ENCODE data around the gene UAP1L1. TPM values are rescaled to one million over a fixed set of nuclear protein-coding genes. Genes with fewer than 3 reads are reported as not detected.
A peak's percentile ranks its signal among the peaks of the same experiment; 100 is the strongest.

UAP1L1 gene
- total RNA-seq, 2 experiments from 2014 or later, result 43.9 to 44.1 TPM

DNA sequence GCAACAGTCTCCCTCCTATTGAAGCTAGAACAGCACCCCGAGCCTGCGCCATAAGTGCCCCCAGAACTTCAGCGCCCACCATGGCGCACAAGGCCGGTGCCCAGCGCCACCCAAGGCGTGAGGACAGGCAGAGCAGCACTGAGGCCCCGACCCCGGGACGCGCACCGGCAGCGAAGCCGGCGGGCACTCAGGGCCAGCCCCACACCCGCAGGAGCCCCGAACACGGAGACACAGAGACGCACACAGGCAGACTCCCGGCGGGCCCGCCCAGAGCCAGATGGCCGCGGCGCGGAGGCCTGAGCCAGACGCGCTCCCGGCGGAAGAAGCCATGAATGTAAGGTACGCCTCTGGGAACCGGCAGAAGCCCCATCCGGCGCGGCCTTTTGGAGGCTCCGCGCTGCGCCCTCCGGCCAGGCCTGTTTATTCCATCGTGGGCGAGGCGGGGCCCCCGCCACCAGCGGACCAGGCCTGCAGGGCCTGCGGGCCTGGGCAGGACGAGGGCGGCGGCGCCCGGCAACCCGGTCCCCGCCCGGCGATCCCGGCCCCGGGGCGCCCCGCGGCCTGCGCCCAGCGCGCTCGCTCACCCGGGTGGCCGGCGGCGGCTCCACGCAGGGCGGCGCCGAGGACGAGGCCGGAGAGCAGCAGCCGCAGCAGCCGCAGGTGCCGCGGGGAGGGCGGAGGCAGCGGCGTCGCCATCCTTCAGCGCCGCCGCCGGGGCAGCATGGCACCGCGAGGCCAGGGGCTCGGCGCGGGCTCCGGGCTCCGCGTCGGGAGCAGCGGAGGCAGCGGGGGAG lies 31.8 kb upstream of the UAP1L1 start:
- H3K4me3 Mint-ChIP-seq, result peak overlapping the region; percentile 71
- no peak overlapping the region for H3K27ac Mint-ChIP-seq
- DNase-seq (no peak), ATAC-seq (ENCODE audit: low read depth) (peak; percentile 23)
- peaks cover 31% of the 10 kb centered on the region for H3K27me3 Mint-ChIP-seq
- no peaks in the 10 kb centered on the region for H3K36me3 Mint-ChIP-seq
- no peaks in the 10 kb centered on the region for H3K9me3 Mint-ChIP-seq
- POLR2A ChIA-PET, result interaction anchor here (0.6 to 1.4 kb wide), 3 partner anchors 19 to 80 kb away, joined by 3 to 5 read pairs (median 4); partner anchors contain the start of gene SAPCD2
- peaks cover 10% of the 10 kb centered on the region for H3K4me1 Mint-ChIP-seq

DNA sequence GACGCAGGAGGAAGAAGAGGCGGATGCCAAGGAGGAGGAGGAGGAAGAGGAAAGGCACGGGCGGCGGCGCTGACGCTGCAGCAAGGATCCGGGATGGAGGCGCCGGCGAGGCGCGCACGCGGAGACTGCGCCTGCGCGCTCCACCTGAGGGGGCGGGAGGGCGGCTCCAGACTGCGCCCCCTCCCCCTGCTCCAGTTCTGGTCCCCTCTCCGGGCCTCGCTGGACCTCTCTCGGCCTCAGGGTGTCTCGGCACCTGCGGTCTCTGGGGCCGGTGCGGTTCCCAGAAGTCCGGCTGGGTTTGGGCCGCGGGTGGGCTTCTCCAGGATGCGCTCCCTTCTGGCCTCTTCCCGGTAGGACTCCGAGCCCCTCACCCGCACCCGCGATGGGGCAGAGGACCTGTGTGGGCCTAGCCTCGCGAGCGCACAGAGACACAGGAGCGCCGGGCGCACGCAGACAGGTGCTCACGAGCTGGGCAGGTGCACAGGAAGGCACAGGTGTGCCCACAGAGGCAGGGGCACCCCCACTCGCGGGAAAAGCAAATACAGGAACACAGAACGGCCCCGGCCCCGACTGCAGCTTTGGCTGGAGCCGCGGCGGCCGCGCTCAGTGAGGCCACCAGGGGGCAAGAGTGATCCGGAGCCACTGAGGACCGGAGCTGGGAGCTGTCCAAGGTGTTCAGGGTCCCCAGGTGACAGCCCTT lies 31.1 kb upstream of the UAP1L1 start, which contains the start of gene NPDC1:
NPDC1 (minus strand) TSS at position 90 of the 700 bp plus-strand sequence. CDS start 188 bp downstream, outside the sequence.
- Mint-ChIP-seq H3K9me3 (no peaks in the 10 kb centered on the region), H3K36me3 (no peaks in the 10 kb centered on the region), H3K27ac (no peak within 1 kb of the TSS), H3K4me1 (peaks cover 10% of the 10 kb centered on the region), H3K4me3 (peak within 1 kb of the TSS; percentile 71), H3K27me3 (peaks cover 32% of the 10 kb centered on the region)
- peak; percentile 67 for ATAC-seq (ENCODE audit: low read depth)
- DNase-seq, result peak; percentile 86
- POLR2A ChIA-PET, result interaction anchor here (0.6 to 1.5 kb wide), 9 partner anchors 9 to 190 kb away, joined by 3 to 7 read pairs (median 4); partner anchors contain the start of gene SAPCD2

DNA sequence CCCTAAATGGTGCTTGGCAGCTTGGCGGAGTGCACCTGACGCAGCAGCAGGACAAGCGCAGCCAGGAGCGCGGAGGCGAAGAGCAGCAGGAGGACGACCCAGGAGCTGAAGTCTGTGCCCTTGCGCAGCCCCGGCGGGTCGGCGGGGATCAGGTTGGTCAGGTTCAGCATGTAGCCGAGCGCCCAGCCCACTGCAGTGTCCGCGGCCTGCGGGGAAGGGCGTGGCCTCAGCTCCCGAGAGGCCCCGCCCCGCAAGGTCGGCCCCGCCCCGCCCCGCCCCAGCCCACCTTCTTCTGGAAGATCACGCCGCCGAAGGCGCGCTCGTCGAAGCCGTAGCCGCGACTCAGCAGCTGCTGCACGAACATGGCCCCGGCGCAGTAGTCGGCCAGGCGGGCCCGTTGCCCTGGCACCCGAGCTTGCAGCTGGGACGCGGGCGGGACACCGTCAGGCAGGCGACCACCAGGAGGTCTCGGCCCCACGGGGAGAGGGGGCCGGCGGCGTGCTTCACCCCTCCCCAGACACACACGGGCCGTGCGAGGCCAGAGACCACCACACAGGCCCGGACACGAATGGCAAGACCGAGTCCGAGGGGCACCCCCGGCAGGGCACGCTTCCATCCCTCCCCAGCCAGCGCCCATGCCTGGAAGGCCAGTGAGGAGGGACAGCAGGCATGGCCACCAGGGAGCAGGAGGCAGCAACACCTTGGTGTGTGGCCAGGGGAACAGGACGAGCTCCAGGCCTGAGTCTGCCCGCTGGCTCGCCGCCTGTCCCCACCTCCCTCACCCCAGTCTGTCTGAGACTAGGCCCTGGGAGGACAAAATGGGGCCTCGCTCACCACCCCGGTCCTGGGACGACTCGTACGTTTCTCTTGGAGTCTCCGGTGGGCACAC lies 28.4 kb upstream of the UAP1L1 start:
- Mint-ChIP-seq H3K9me3 (no peaks in the 10 kb centered on the region), H3K4me1 (peaks cover 10% of the 10 kb centered on the region), H3K4me3 (no peak overlapping the region), H3K27ac (no peak overlapping the region), H3K36me3 (no peaks in the 10 kb centered on the region), H3K27me3 (peaks cover 37% of the 10 kb centered on the region)
- POLR2A ChIA-PET, result interaction anchor here (0.7 kb wide), 1 partner anchor 174 kb away, joined by 3 read pairs; no protein-coding TSS in a partner anchor
- DNase-seq (no peak), ATAC-seq (ENCODE audit: low read depth) (no peak)

DNA sequence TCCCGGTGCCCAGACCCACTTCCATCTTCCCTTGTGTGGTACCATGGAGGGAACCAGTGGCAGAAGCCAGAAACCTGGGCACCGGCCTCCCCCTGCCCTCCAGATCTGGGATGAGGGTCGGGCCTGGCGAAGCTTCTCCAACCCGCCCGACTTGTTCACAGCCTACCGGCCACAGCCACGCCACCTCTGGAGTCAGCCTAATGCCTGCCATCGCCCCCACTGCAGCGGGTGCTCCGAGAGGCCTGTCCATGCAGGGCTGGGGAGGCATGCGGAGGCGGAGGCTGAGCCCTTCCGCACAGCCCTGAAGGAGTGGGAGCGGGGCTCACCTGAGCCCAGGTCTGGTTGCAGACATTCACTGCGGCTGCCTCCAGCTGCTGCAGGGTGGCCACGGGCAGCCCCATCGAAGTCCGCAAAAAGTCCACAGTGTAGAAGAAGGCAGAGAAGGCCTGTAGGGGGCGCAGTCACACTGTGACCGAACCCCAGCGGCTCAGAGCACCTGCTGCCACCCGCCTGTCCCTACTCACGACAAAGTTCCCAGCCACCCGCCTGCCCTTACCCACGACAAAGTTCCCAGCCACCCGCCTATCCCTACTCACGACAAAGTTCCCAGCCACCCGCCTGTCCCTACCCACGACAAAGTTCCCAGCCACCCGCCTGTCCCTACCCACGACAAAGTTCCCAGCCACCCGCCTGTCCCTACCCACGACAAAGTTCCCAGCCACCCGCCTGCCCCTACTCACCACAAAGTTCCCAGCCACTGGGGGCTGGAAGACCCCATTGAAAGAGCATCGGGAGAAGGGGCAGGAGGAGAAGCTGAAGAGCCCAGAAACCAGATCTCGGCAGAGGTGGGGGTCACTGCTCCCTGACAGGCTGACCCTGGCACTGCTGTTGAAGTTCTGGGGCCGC lies 27.5 kb upstream of the UAP1L1 start:
- H3K4me3 Mint-ChIP-seq, result no peak overlapping the region
- ATAC-seq (ENCODE audit: low read depth) (peak; percentile 39), DNase-seq (no peak)
- peak overlapping the region; percentile 12 for H3K27ac Mint-ChIP-seq
- no peaks in the 10 kb centered on the region for H3K9me3 Mint-ChIP-seq
- POLR2A ChIA-PET, result interaction anchor here (0.7 kb wide), 1 partner anchor 173 kb away, joined by 3 read pairs; no protein-coding TSS in a partner anchor
- peaks cover 37% of the 10 kb centered on the region for H3K27me3 Mint-ChIP-seq
- H3K36me3 Mint-ChIP-seq, result no peaks in the 10 kb centered on the region
- peaks cover 5% of the 10 kb centered on the region for H3K4me1 Mint-ChIP-seq

DNA sequence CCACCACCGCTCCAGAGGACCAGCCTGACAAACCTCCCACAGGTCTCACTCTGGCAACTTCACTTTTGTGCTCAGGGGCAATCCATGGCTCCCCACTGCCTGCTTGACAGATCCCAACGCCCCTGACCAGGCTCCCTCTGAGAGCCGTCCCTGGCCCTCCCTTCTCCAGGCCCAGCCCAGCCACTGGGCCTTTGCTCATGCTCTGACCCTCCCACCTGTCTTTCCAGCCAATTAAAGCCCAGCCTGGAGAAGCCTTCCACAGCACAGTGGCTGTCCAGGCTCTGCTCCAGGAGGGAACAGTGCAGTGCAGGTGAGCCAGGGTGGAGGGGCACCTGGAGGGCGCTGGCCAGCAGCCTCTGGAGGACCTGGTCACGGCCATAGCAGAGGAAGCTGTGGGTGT lies 26.7 kb upstream of the UAP1L1 start:
- H3K4me3 Mint-ChIP-seq, result no peak overlapping the region
- no peaks in the 10 kb centered on the region for H3K9me3 Mint-ChIP-seq
- POLR2A ChIA-PET, result no interaction called here
- H3K27ac Mint-ChIP-seq, result peak overlapping the region; percentile 56
- DNase-seq (no peak), ATAC-seq (ENCODE audit: low read depth) (no peak)
- no peaks in the 10 kb centered on the region for H3K36me3 Mint-ChIP-seq
- peaks cover 33% of the 10 kb centered on the region for H3K27me3 Mint-ChIP-seq
- H3K4me1 Mint-ChIP-seq, result peaks cover 2% of the 10 kb centered on the region

DNA sequence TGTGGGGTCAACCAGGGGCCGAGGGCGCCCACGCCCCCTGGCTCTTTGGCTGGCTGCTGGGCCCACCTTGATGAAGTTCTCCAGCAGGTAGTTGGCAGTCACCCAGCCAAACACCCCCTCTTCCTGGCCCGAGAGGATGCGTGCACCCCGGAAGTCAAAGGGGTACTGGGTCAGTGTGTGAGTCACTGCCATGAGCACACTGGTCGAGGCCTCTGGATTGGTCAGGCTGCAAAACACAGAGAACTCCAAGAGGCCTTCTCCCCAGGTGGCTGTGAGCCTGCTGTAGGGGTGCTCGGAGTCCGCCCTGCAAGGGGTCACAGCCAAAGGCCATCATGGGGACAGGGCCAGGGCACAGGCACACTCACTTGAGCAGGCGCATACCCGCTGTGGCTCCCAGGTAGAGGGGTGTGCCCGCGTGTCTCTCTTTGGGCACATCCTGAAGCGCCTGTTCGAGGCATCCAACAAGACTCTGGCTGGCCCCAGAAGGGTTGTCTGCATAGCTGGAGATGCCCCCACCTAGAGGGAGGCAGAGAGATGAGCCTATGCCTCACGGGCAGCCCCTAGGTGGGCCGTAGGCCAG lies 26.1 kb upstream of the UAP1L1 start:
- Mint-ChIP-seq H3K4me1 (peaks cover 2% of the 10 kb centered on the region), H3K4me3 (no peak overlapping the region), H3K9me3 (no peaks in the 10 kb centered on the region), H3K27me3 (peaks cover 33% of the 10 kb centered on the region), H3K27ac (no peak overlapping the region), H3K36me3 (no peaks in the 10 kb centered on the region)
- DNase-seq (no peak), ATAC-seq (ENCODE audit: low read depth) (no peak)
- POLR2A ChIA-PET, result no interaction called here

DNA sequence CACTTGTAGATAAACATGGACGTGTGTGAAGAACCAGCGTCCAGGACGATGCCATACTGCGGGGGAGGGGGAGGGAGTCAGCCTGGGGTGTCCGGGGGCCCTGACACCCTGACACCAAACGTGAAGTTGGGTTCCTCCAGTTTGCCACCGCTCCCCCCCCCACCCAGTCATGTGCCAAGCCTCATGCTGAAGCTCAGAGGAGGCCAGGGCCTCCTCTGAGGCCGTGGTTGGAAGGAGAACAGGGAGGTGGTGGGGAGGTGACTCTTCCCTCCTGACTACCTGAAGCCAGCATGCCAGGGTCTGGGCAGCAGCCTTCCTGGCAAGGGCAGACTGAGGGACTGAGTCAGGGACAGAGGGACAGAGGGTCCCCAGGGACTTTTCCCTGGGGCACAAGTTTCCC lies 25.0 kb upstream of the UAP1L1 start:
- ATAC-seq (ENCODE audit: low read depth) (no peak), DNase-seq (no peak)
- no peaks in the 10 kb centered on the region for H3K36me3 Mint-ChIP-seq
- H3K27ac Mint-ChIP-seq, result no peak overlapping the region
- H3K9me3 Mint-ChIP-seq, result no peaks in the 10 kb centered on the region
- peaks cover 31% of the 10 kb centered on the region for H3K27me3 Mint-ChIP-seq
- H3K4me1 Mint-ChIP-seq, result peaks cover 2% of the 10 kb centered on the region
- H3K4me3 Mint-ChIP-seq, result no peak overlapping the region
- POLR2A ChIA-PET, result interaction anchor here (0.6 to 1.9 kb wide), 4 partner anchors 16 to 35 kb away, joined by 3 to 5 read pairs (median 3); partner anchors contain the start of genes MAN1B1 and SAPCD2

DNA sequence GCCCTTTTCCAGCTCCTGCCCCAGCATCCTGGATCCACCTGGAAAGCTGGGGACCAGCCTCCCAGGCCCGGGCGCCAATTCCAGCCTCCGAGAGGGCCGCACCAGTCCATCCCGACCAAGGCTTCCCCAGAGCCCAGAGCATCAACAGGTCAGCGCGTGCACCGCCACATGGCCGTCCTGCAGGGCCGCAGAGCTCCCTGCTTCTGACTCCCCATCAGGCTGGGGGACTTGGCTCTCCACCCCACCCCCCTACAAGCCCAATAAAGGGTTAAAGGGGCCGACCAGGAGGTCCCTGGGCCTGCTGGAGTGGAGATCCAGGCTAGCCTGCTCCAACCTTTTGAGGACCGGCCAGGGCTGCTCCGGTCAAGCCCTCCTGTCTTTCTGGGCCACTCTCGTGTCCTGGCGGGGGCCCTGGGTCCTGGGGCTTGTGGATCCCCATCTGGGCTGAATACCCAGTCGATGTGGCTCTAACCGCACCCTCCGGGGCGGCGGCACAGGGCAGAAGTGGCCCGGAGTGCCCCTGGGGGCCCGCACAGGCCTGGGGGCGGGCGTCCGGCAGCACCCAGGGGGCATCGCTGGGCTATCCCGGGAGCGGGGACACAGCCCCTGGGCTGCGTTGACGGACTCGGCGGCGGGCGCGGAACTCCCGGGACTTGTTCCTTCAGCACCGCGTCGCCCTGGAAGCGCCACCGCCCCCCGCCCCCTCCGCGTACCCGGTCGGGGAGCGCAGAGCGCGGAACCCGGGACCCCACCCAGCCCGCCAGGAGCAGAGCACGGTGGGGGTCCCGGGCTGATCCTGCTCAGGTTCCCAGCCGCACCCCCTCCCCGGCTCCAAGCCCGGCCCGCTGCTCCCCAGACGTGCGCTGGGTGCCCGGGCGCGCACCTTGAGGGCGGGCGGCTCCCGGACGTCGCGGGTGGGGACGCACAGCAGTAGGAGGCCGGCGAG lies 24.0 kb upstream of the UAP1L1 start:
- peak; percentile 36 for ATAC-seq (ENCODE audit: low read depth)

DNA sequence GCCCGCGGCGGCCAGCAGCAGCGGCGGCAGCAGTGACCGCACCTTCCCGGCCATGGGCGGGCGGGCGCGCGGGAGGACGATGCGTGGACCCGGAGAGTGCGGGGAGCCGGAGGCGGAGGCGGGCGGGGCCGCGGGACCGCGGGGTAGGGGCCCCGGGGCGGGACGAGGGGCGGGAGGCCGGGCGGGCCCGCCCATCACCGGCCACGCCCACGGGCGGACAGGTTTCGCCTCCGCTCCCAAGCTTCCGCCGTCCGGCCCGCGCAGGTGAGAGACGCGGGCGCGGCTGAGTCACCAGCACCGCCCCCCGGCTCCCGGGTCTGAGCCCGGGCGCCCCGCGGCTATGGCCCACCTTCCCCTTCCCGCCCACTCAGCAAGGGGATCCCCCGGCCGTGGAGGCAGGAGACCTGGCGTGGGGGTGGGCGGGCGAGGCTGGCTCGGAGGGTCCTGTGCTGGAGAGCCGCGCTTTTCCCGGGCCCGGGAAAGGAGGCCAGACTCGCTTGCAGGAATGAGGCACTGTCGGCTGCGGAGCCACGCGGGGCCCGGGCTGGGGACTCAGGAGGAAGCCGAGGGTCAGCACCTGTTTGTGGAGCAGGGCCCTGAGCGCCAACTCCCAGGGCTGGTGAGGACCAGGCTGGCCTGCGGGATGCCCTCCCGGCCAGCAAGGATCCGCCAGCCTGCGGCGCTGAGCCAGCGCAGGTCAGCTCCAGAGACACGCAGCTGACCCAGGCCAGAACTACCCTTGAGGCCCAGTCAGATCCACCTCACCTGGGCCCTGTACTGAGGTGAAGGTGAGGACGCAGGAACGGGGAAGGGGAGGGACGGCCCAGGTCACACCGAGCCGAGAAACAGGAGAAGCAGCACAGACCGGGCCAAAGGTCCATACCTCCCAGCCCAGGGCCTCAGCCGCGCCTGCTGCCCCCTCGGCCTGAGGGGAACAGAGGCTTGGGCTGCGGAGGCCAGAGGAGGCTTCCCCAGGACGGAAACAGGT lies 23.1 kb upstream of the UAP1L1 start, which contains the start of gene ENTPD2:
ENTPD2 (minus strand) TSS at position 118 of the 988 bp plus-strand sequence; CDS start at position 54, 64 bp downstream.
- Mint-ChIP-seq H3K27me3 (peaks cover 22% of the 10 kb centered on the region), H3K36me3 (no peaks in the 10 kb centered on the region), H3K4me3 (no peak within 1 kb of the TSS), H3K27ac (no peak within 1 kb of the TSS), H3K4me1 (peaks cover 2% of the 10 kb centered on the region), H3K9me3 (no peaks in the 10 kb centered on the region)
- ATAC-seq (ENCODE audit: low read depth) (peak; percentile 53), DNase-seq (peak; percentile 70)
- POLR2A ChIA-PET, result interaction anchor here (1.1 to 1.9 kb wide), 2 partner anchors 16 kb away, joined by 4 to 5 read pairs; partner anchors contain the start of gene SAPCD2

More for the DNA sequence above, 24.0 kb upstream of the UAP1L1 start:
- H3K9me3 Mint-ChIP-seq, result no peaks in the 10 kb centered on the region
- H3K4me3 Mint-ChIP-seq, result no peak overlapping the region
- no peaks in the 10 kb centered on the region for H3K36me3 Mint-ChIP-seq
- POLR2A ChIA-PET, result interaction anchor here (0.9 to 1.9 kb wide), 3 partner anchors 15 to 34 kb away, joined by 3 to 5 read pairs (median 3); partner anchors contain the start of genes MAN1B1 and SAPCD2
- peaks cover 24% of the 10 kb centered on the region for H3K27me3 Mint-ChIP-seq
- DNase-seq, result no peak
- no peak overlapping the region for H3K27ac Mint-ChIP-seq
- peaks cover 2% of the 10 kb centered on the region for H3K4me1 Mint-ChIP-seq

DNA sequence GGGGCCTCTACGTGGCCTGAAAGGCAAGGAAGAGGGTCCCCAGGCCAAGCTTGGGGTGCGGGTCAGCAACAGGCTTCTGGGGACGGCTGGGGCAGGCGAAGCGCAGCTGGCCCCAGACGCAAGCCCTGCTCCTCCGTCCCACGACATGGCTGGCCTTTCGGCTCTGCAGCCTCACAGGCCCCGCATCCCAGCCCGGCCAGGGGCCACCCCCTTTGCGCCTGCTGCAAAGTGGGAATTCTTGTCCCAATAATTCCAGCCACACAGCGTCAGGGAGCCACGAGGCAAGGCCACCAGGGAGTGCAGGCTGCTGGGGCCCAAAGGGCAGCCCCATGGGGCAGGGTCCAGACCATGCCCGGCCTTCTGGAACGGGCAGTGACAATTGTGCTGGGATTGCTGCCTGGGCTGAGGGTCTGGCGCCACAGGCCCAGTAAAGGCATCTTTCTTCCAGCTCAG lies 22.4 kb upstream of the UAP1L1 start:
- POLR2A ChIA-PET, result interaction anchor here (1.1 to 1.4 kb wide), 2 partner anchors 12 to 16 kb away, joined by 4 to 6 read pairs; partner anchors contain the start of gene SAPCD2
- no peak for ATAC-seq (ENCODE audit: low read depth)
- Mint-ChIP-seq H3K4me1 (no peaks in the 10 kb centered on the region), H3K36me3 (no peaks in the 10 kb centered on the region), H3K27me3 (peaks cover 16% of the 10 kb centered on the region), H3K27ac (no peak overlapping the region), H3K9me3 (no peaks in the 10 kb centered on the region), H3K4me3 (no peak overlapping the region)
- DNase-seq, result no peak

Measured in activated naive CD8-positive, alpha-beta T cell treated with anti-CD3 and anti-CD28 coated beads, Interleukin-2, amount 10 ng/mL, durations not matched to agents 7 days and 5 days (primary cell).